MCF 10A (cell line): Measurements from ENCODE around the gene SLC22A17. TPM values are rescaled to one million over a fixed set of nuclear protein-coding genes. Genes with fewer than 3 reads are reported as not detected.

Source experiments
- BruUV-seq: library from RNA; stranded (reverse); fragments of 400-500 nt; replicated peaks from 2 replicates; lab custom pipeline; 2021; lab: Mats Ljungman, UMichigan
- CTCF ChIA-PET: fragments of 300-600 bp; sonication (Branson Sonifier 250); formaldehyde crosslinking; extraction: SDS; loops from one replicate; lab custom pipeline; 2021; ENCODE audit warnings: antibody characterized with exemption, inconsistent platforms; lab: Yijun Ruan, JAX
- POLR2A ChIA-PET: fragments of 300-600, 350-650 bp; sonication (Branson Sonifier 250); formaldehyde crosslinking; extraction: SDS; loops from one replicate; lab custom pipeline; 2020; ENCODE audit warnings: antibody characterized with exemption, inconsistent platforms; lab: Yijun Ruan, JAX
- DNase-seq: peaks from one replicate; pipeline ENCODE4 v3.0.0-alpha.2; 2018; ENCODE audit not compliant: unreplicated experiment
- H3K27ac Mint-ChIP-seq: one replicate; pipeline ENCODE4 v1.8.0; 2022; ENCODE audit warnings: mild to moderate bottlenecking, low read depth, mixed read lengths; ENCODE audit not compliant: unreplicated experiment
- H3K27me3 Mint-ChIP-seq: one replicate; pipeline ENCODE4 v1.8.0; 2022; ENCODE audit warnings: mixed read lengths; ENCODE audit not compliant: insufficient read depth, unreplicated experiment
- H3K36me3 Mint-ChIP-seq: one replicate; pipeline ENCODE4 v1.8.0; 2022; ENCODE audit warnings: mild to moderate bottlenecking, moderate library complexity, mixed read lengths; ENCODE audit not compliant: insufficient read depth, unreplicated experiment
- H3K4me1 Mint-ChIP-seq: one replicate; pipeline ENCODE4 v1.8.0; 2022; ENCODE audit warnings: mixed read lengths; ENCODE audit not compliant: insufficient read depth, unreplicated experiment
- H3K4me3 Mint-ChIP-seq: one replicate; pipeline ENCODE4 v1.8.0; 2022; ENCODE audit warnings: mild to moderate bottlenecking, moderate library complexity, mixed read lengths; ENCODE audit not compliant: unreplicated experiment
- H3K9me3 Mint-ChIP-seq: one replicate; pipeline ENCODE4 v1.8.0; 2022; ENCODE audit warnings: mixed read lengths; ENCODE audit not compliant: unreplicated experiment
- intact Hi-C: fragments of 100-400 bp; cut with micrococcal nuclease; formaldehyde crosslinking; loops from 2 replicates; pipeline ENCODE4 v1.14.1; 2022
- total RNA-seq: library from RNA; stranded (reverse); gene quantifications from 2 replicates; pipeline ENCODE4 v1.2.3, GENCODE V29; 2022
- TF ChIP-seq, protein P1 (sequence below): fragments of 200-600 bp; IDR thresholded peaks from one replicate; pipeline ENCODE4 v1.8.0; 2022; ENCODE audit warnings: antibody characterized with exemption, mild to moderate bottlenecking; ENCODE audit not compliant: unreplicated experiment

Gene SLC22A17
- total RNA-seq, 1 experiment from 2014 or later: not detected

DNA sequence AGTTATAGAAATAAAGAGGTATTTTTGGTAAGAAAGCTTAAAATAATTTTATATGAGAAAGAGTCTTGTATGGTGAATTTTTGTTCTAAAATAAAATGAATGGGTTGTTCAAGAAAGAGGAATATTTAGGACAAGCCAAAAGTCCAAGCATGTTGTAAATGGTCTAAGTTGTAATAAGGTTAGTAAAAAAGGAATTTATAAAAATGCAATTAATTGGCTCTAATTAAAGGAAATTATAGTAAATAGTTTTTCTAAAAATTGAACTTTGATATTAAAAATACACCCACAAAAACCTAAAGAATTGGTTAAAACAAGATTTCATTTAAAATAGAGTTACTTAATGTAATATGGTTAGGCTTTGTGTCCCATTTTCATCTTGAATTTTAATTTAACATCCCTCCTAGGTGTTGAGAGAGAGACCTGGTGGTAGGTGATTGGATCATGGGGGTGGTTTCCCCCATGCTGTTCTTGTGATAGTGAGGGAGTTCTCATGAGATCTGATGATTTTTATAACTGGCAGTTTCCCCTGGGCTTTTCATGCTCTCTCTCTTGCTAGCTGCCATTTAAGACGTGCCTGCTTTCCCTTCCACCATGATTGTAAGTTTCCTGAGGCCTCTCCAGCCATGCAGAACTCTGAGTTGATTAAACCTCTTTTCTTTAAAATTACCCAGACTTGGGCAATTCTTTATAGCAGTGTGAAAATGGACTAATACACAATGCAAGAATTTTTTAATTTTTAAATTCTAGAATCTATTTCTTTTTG, 13.0 kb downstream of the SLC22A17 start:
- no peak for DNase-seq
- BruUV-seq: no TSS peak
- Mint-ChIP-seq H3K27me3 (no peaks in the 10 kb centered on the region), H3K9me3 (no peaks in the 10 kb centered on the region), H3K27ac (no peak overlapping the region), H3K4me3 (no peak overlapping the region), H3K36me3 (no peaks in the 10 kb centered on the region), H3K4me1 (no peaks in the 10 kb centered on the region)
- ChIA-PET POLR2A (interaction anchor here (1.5 kb wide), 1 partner anchor 18 kb away, joined by 6 read pairs; the partner anchor contains the start of gene PABPN1), CTCF (no interaction called here)
- TF ChIP-seq, protein P1, sequence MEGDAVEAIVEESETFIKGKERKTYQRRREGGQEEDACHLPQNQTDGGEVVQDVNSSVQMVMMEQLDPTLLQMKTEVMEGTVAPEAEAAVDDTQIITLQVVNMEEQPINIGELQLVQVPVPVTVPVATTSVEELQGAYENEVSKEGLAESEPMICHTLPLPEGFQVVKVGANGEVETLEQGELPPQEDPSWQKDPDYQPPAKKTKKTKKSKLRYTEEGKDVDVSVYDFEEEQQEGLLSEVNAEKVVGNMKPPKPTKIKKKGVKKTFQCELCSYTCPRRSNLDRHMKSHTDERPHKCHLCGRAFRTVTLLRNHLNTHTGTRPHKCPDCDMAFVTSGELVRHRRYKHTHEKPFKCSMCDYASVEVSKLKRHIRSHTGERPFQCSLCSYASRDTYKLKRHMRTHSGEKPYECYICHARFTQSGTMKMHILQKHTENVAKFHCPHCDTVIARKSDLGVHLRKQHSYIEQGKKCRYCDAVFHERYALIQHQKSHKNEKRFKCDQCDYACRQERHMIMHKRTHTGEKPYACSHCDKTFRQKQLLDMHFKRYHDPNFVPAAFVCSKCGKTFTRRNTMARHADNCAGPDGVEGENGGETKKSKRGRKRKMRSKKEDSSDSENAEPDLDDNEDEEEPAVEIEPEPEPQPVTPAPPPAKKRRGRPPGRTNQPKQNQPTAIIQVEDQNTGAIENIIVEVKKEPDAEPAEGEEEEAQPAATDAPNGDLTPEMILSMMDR: no peak
- intact Hi-C loops: no loop called here

DNA sequence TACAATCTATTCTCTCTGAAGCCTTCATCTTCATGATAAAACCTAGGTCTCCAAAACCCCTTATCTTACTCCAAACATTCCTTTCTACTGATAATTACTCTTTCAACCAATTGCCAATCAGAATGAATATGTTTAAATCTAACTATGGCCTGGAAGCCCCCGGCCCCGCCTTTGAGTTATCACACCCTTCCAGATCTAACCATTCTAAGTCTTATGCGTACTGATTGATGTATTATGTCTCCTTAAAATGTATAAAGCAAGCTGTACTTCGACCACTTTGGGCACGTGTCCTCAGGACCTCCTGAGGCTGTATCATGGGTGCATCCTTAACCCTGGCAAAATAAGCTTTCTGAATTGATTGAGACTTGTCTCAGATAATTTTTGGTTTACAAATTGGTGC, 17.1 kb downstream of the SLC22A17 start:
- Mint-ChIP-seq H3K4me1 (no peaks in the 10 kb centered on the region), H3K9me3 (no peaks in the 10 kb centered on the region), H3K4me3 (no peak overlapping the region), H3K27ac (no peak overlapping the region), H3K27me3 (no peaks in the 10 kb centered on the region), H3K36me3 (no peaks in the 10 kb centered on the region)
- TF ChIP-seq, protein P1: no peak
- BruUV-seq: no TSS peak
- POLR2A ChIA-PET: interaction anchor here (1.2 kb wide), 2 partner anchors 8 to 14 kb away, joined by 3 to 4 read pairs; partner anchors contain the start of gene PABPN1
- CTCF ChIA-PET: interaction anchor here (1.4 to 1.6 kb wide), 3 partner anchors 9 to 44 kb away, joined by 3 to 9 read pairs (median 3); no protein-coding TSS in a partner anchor
- no peak for DNase-seq
- intact Hi-C loops: no loop called here

DNA sequence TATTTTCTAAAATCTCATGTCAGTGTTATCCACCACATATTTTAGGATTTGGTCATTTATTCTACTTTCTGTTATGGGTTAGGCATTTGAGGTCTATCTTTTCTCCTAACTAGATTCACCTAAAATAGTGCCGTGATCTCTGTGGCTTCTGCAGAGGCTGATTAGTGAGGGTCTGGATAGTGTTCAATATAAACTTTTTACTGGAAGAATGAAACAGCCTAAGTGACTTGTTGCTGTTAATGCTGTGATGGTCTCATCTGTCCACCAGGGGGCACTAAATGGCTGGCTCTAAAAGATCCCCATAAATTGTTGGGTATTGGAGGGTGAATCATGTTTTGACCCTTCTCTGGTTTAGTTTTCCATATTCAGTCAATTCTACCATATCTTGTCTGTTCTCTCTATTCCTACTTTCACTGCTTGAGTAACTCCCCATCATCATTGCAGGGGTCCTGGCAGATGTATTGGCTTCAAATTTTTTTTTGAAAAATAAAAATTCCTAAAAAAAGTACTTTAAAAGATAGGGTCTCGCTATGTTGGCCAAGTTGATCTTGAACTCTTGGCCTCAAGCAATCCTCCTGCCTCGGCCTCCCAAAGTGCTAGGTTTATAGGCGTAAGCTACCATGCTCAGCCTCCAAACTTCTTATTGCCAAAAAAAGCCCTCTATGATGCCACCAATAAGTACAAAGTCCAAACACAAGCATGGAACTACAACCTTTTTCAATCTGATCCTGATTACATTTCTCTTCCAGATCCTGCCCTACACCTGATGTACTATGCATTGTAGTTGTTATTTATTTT, 24.5 kb downstream of the SLC22A17 start:
- no TSS peak for BruUV-seq
- TF ChIP-seq, protein P1: peak; percentile 80
- peak; percentile 78 for DNase-seq
- Mint-ChIP-seq H3K27ac (no peak overlapping the region), H3K4me1 (peaks cover 11% of the 10 kb centered on the region), H3K4me3 (no peak overlapping the region), H3K36me3 (peaks cover 52% of the 10 kb centered on the region), H3K27me3 (no peaks in the 10 kb centered on the region), H3K9me3 (no peaks in the 10 kb centered on the region)
- intact Hi-C loops: loop anchor here (1.0 to 2.0 kb wide), 4 partner anchors 34 to 235 kb away; no protein-coding TSS in a partner anchor
- CTCF ChIA-PET: interaction anchor here (0.6 to 4.8 kb wide), 15 partner anchors 14 to 261 kb away, joined by 3 to 62 read pairs (median 4); partner anchors contain the start of gene CMTM5
- POLR2A ChIA-PET: interaction anchor here (1.2 to 2.7 kb wide), 4 partner anchors 8 to 54 kb away, joined by 3 to 12 read pairs (median 4); partner anchors contain the start of genes BCL2L2 and PPP1R3E
